ENCODE data around the gene CAPRIN2. TPM values are rescaled to one million over a fixed set of nuclear protein-coding genes. Genes with fewer than 3 reads are reported as not detected.

CAPRIN2 gene
- total RNA-seq, 2 donors from 2014 or later = 52.8 to 61.8 TPM

DNA sequence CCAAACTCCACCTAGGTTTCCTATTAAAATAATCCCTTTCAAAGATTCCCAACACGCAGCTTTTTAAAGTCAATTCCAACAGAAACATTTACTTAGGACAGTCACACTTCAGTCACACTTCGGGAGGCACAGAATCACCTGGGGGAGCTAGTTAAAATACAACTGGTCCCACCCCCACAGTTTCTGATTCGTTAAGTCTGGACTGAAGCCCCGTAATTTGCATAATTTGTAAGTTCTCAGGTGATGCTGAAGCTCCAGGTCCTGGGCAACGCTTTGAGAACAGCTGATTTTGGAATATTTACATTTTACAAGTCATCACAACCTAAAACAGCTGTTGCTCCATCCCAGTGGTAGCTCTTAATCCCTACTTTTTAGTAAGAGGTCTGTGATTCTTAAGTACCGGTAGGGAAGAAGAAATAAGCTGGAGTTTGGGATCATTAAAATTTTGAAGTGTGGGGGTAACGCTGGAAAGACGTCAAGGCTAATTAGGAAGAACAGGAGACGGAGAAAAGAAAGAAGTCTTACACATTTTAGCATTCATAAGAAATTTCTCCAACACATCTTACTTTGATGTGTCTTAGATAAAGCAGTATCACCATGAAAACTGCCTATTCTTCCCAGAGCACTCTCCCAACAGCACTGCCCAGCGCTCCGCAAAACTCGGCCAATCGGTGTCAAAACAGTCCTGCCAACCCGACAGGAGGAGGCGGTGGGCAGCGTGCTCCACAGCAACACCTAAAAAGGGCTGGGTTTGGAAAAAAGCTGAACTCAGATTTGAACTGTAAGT lies 60.1 kb downstream of the CAPRIN2 start:
- DNase-seq (ENCODE audit: low spot score) (no peak), ATAC-seq (ENCODE audit: insufficient number of reproducible peaks, low FRiP score, low read depth) (peak; percentile 32)
- no peaks in the 10 kb centered on the region for H3K9me3 ChIP-seq
- H3K4me3 ChIP-seq = peak overlapping the region; percentile 99
- peak overlapping the region in 1 of 2 donors; percentile 66 for H3K27ac ChIP-seq
- no peaks in the 10 kb centered on the region for H3K36me3 ChIP-seq
- no peaks in the 10 kb centered on the region for H3K27me3 ChIP-seq (replicated peaks; ENCODE audit: insufficient read depth)
- H3K4me1 ChIP-seq (ENCODE audit: control insufficient read depth in 1 of 2, low read depth in 2 of 2) = peaks cover 21 to 44% of the 10 kb centered on the region in 2 donors
- TF ChIP-seq, protein P1, sequence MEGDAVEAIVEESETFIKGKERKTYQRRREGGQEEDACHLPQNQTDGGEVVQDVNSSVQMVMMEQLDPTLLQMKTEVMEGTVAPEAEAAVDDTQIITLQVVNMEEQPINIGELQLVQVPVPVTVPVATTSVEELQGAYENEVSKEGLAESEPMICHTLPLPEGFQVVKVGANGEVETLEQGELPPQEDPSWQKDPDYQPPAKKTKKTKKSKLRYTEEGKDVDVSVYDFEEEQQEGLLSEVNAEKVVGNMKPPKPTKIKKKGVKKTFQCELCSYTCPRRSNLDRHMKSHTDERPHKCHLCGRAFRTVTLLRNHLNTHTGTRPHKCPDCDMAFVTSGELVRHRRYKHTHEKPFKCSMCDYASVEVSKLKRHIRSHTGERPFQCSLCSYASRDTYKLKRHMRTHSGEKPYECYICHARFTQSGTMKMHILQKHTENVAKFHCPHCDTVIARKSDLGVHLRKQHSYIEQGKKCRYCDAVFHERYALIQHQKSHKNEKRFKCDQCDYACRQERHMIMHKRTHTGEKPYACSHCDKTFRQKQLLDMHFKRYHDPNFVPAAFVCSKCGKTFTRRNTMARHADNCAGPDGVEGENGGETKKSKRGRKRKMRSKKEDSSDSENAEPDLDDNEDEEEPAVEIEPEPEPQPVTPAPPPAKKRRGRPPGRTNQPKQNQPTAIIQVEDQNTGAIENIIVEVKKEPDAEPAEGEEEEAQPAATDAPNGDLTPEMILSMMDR (IDR thresholded peaks at IDR 0.05) = no peak

DNA sequence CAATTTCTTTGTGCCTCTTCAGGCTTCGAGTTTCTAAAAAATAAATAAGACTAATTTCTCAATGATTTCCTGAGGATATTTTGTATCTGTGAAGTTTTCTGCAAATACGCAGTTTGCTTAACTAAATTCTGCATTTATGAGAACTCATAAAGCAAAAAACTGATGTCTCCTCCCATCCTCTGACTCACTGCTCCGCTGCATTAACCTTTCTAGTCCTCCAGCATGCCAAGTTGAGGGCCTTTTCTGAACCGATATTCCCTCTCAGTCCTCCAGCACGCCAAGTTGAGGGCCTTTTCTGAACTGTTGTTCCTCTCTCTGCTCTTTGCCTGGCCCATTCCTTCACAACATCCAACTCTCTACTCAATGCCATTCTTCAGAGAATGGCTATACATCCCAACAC lies 62.3 kb downstream of the CAPRIN2 start:
- Histone ChIP-seq H3K4me1 (ENCODE audit: control insufficient read depth in 1 of 2, low read depth in 2 of 2) (peaks cover 21 to 44% of the 10 kb centered on the region in 2 donors), H3K4me3 (no peak overlapping the region), H3K27ac (no peak overlapping the region), H3K9me3 (no peaks in the 10 kb centered on the region), H3K36me3 (no peaks in the 10 kb centered on the region), H3K27me3 (replicated peaks; ENCODE audit: insufficient read depth) (no peaks in the 10 kb centered on the region)
- ATAC-seq (ENCODE audit: insufficient number of reproducible peaks, low FRiP score, low read depth) = no peak
- TF ChIP-seq, protein P1 (IDR thresholded peaks at IDR 0.05) = no peak
- no peak for DNase-seq (ENCODE audit: low spot score)

DNA sequence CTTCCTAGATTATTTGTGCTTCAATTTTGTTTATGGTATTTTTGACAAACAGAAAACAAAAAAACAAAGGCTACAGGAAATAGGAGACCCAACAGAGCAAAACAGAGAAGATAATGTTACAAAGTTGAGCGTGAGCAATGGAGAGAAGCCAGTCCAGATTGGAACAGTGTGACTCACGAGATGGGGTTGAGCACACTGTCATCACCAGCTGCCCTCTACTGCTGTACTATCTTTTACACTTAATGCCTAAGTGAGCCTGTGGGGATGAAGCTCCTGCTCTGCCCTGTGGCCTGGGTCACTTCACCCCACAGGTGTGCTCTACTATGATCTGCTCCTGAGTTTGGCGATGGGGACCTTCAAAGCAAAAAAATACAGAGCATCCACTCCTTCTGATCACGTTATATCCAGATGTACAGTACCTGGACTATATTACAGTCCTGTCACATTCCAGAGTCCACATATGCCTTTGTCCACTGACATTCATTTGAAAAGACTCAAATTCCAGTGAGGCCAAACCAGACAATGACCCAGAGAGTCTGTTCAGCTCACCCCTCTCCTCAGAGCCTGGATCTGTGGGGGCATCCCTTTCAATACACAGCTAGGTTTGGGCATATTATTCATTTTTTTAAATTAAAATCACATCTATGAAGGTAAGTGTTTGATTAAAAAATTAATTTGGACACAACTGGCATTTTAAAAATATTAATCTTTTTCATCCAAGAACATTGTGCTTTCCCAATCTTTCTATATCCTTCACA lies 63.5 kb downstream of the CAPRIN2 start:
- no peak overlapping the region for H3K4me3 ChIP-seq
- TF ChIP-seq, protein P1 (IDR thresholded peaks at IDR 0.05) = no peak
- no peaks in the 10 kb centered on the region for H3K36me3 ChIP-seq
- peaks cover 21 to 41% of the 10 kb centered on the region in 2 donors for H3K4me1 ChIP-seq (ENCODE audit: control insufficient read depth in 1 of 2, low read depth in 2 of 2)
- no peaks in the 10 kb centered on the region for H3K9me3 ChIP-seq
- DNase-seq (ENCODE audit: low spot score) (no peak), ATAC-seq (ENCODE audit: insufficient number of reproducible peaks, low FRiP score, low read depth) (no peak)
- no peaks in the 10 kb centered on the region for H3K27me3 ChIP-seq (replicated peaks; ENCODE audit: insufficient read depth)
- no peak overlapping the region for H3K27ac ChIP-seq

DNA sequence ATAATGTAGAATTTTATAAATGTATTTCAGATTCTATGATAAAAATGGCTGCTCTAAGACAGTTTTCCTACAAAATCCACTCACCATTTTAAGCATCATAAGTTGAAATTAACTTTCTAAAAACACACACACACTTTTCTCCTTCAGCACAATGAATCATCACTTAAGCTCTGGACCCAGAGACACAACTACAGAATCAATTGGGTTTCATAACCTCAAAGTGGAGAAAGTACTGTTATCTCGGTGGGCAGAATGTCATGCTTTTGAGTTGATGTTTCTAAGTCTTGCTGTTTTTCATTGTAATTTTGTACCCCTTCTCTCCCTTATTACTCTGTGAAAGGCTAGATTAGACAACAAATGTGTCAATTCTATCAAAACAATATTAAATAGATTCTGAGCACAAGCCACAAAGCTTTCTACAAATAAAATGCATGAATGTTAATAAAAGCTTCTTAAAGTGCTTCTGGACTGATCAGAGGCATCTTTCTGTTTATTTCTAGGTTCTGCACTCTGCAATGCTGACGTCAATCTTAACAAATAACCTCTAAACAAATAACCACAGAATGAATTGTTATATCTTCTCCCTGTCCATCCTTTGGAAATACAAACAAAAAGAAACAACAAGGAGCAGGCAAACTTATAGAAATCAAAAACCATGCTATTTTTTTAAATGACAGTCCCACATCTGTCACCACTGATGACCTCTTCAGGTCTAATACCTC lies 67.3 kb downstream of the CAPRIN2 start:
- H3K4me3 ChIP-seq = no peak overlapping the region
- TF ChIP-seq, protein P1 (IDR thresholded peaks at IDR 0.05) = no peak
- no peaks in the 10 kb centered on the region for H3K36me3 ChIP-seq
- DNase-seq (ENCODE audit: low spot score) (no peak), ATAC-seq (ENCODE audit: insufficient number of reproducible peaks, low FRiP score, low read depth) (no peak)
- no peaks in the 10 kb centered on the region for H3K9me3 ChIP-seq
- no peaks in the 10 kb centered on the region for H3K27me3 ChIP-seq (replicated peaks; ENCODE audit: insufficient read depth)
- peaks cover 0 to 16% of the 10 kb centered on the region in 2 donors for H3K4me1 ChIP-seq (ENCODE audit: control insufficient read depth in 1 of 2, low read depth in 2 of 2)
- H3K27ac ChIP-seq = no peak overlapping the region

DNA sequence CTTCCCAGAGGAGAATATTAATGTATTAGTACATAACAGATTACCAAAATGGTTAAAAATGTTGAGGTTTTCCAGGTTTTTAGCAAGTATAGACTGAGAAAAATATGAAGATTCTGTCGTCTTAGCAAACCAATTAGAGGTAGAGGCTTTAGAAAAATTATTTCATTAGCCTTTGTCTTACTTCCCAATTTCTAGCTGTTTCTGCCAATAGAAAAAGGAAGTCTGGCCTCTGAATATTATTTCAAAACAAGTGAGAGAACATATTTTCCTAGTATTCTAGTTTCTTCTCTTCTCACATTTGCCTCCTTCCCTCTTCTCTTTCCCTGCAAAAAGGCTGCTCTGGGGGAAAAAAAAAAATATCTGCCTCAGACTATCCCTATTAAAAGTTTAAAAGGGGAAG lies 75.5 kb downstream of the CAPRIN2 start:
- H3K36me3 ChIP-seq = peaks cover 22% of the 10 kb centered on the region
- H3K4me3 ChIP-seq = no peak overlapping the region
- no peaks in the 10 kb centered on the region for H3K4me1 ChIP-seq (ENCODE audit: control insufficient read depth in 1 of 2, low read depth in 2 of 2)
- no peaks in the 10 kb centered on the region for H3K27me3 ChIP-seq (replicated peaks; ENCODE audit: insufficient read depth)
- no peak overlapping the region for H3K27ac ChIP-seq
- ATAC-seq (ENCODE audit: insufficient number of reproducible peaks, low FRiP score, low read depth) (no peak), DNase-seq (ENCODE audit: low spot score) (no peak)
- TF ChIP-seq, protein P1 (IDR thresholded peaks at IDR 0.05) = no peak
- no peaks in the 10 kb centered on the region for H3K9me3 ChIP-seq

All from thoracic aorta (tissue), 2 donors.